GM12874 (cell line): ENCODE measurements around the gene ABLIM3.

ENCODE experiments used
- TF ChIP-seq, protein P1 (sequence below): IDR thresholded peaks from 2 replicates; pipeline ENCODE4 v1.5.1; 2011; ENCODE audit warnings: low read depth, mild to moderate bottlenecking, control low read depth, low read length, moderate library complexity; ENCODE audit not compliant: insufficient read depth

ABLIM3 gene

DNA sequence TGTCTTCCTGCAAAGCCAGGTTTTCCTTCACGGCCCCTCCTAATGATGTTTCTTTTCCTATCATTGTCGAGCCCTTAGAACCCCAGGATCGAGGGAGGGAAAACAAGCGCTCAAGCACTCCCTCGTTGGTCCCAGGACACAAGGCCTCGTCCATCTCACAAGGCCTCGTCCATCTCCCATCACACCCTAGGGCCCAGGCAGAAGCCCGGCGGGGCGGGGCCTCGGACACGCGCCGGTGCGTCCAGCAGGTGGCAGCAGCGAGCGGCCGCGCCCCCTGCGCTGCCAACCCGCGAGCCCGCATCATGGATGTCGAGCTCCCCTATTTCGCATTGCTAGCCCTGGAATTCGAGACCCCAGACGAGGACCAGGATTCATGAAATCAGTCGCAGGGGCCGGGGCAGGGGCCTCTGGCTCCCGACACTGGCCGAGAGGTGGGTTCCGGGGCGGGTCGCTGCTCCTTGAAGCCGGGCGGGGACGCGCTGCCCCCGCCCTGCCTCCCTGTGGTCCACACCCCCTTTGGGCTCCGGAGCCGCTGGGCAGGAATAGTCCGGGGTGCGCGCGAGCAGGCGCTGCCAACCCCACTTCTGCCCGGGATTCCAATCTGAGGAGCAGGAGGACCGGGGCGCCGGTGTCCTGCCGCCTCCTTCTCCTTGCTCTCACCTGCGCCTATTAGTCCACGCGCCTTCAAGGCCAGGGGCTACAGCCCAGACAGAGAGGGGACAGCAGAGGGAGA is at the start of gene ABLIM3:
Gene ABLIM3, plus strand, starts transcription at position 270 of the 733 bp plus-strand sequence. CDS start 603 bp downstream, outside the sequence.
- TF ChIP-seq, protein P1, sequence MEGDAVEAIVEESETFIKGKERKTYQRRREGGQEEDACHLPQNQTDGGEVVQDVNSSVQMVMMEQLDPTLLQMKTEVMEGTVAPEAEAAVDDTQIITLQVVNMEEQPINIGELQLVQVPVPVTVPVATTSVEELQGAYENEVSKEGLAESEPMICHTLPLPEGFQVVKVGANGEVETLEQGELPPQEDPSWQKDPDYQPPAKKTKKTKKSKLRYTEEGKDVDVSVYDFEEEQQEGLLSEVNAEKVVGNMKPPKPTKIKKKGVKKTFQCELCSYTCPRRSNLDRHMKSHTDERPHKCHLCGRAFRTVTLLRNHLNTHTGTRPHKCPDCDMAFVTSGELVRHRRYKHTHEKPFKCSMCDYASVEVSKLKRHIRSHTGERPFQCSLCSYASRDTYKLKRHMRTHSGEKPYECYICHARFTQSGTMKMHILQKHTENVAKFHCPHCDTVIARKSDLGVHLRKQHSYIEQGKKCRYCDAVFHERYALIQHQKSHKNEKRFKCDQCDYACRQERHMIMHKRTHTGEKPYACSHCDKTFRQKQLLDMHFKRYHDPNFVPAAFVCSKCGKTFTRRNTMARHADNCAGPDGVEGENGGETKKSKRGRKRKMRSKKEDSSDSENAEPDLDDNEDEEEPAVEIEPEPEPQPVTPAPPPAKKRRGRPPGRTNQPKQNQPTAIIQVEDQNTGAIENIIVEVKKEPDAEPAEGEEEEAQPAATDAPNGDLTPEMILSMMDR: peak; percentile 91

DNA sequence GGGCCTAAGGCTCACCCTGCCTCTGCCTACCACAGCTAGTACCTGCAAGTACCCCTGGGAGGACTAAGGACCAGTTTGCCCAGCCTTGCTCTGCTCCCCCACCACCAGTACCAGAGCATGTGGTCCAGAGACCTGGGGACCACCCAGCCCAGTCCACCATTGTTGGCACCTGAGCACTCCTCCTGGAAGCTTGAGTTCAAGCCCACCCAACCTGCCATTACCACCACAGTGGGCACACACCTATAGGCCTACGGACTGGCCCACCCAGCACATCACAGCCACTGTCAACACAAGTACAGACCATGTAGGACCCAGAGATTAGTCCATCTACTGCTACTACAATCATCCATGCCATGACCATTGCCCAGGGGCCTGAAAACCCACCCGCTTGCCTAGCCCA is 47.7 kb upstream of the ABLIM3 start:
- TF ChIP-seq, protein P1: no peak

DNA sequence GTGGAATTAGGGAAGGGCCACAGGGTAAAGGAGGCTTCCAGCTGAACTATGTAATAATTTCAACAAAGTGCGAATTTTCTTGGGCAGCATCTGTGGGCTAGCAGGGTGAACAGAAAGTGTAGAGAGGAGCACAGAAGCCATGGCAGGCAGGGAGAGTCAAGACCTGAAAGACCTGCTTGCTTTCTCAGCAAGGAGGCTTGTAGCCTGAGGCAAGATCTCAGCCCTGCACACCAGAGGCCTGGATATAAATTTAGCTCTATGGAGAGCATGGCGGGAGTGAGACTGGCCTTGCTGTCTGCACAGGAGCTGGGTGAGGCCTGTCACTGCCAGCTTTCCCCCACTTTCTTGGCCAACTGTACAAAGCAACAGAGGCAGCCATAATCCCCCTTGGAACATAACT is 46.3 kb upstream of the ABLIM3 start:
- TF ChIP-seq, protein P1: no peak

DNA sequence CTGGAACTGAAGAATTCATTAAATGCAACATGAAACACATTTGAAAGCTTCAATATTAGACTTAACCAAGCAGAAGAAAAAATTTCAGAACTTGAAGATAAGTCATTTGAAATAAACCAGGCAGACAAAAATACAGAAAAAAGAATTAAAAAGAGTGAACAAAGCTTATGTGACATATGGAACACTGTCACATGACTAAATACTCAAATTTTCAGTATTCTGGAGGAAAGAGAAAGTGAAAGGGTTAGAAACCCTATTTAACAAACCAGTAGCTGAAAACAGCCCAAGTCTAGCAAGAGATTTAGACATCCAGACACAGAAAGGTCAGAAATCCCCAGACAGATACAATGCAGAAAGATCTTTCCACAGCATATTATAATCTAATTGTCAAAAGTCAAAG is 41.4 kb upstream of the ABLIM3 start:
- TF ChIP-seq, protein P1: no peak

DNA sequence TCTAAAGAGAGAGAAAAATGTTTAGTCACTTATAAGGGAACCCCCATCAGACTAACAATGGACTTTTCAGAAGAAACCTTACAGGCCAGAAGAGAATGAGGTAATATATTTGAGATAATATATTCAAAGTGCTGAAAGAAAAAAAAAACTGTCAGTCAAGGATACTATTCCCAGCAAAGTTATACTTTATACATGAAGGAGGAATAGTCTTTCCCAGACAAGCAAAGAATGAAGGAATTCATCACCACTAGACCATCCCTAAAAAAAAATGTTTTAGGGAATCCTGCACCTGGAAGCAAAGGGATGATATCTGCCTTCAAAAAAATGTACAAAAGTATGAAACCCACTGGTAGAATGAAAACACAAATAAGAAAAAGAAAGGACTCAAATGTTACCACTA is 41.0 kb upstream of the ABLIM3 start:
- TF ChIP-seq, protein P1: no peak

DNA sequence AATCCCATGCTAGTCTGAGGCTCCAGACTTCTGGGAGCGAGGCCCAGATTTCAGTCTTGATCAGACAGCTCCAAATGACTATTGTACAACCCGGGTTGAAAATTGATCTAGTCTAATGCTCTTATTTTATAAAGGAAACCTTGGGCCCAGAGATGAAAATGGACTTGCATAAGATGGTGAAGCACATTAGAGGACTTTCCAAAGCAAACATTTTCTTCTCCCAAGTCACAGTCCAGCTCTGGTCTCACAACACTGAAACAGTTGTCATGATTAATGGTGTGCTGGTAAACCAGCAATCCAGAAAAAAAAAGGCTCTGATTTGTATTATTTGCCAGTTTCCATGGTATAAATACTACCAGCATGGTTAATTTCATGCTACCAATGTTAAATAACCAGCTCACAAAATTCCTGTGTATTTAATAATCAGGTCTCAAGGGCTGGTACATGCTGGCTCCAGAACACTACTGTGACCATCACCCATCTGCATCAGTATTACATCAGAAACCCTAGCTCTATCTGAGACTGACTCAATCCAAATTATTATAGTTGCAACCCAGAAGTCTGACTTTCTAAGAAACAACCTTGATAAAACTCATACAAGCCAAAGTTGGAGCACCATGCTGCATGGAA is 32.5 kb upstream of the ABLIM3 start:
- TF ChIP-seq, protein P1: no peak

DNA sequence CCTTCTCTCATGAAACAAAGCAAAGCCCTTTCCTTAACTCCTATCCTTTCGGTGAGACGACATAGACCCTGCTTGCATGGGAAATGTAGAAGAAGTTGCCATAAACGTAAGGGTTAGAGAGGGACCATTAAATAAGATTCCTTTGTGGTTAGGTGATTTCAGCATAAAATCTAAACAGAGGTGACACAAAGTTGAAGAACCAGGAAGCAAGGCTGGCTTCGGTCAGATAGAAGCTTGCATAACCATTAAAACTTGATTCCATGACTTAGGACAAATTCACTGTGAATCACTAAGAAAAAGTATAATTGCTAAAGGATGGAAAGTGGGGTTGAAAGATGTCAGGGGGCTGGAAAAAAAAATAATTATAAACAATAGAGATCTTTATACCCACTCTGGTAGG is 30.9 kb upstream of the ABLIM3 start:
- TF ChIP-seq, protein P1: no peak
